Lower leg skin (tissue), 3 donors: ENCODE results near the gene CYTH1.

Source experiments
- CTCF ChIP-seq, 3 donors: fragments of 450-650 bp; IDR thresholded peaks; one replicate each; pipeline ENCODE4 v1.5.1; 2016; ENCODE audit warnings: antibody characterized with exemption in 3 of 3, mild to moderate bottlenecking in 3 of 3, moderate library complexity in 2 of 3
- POLR2A ChIP-seq, 2 donors: fragments of 450-650 bp; IDR thresholded peaks; one replicate each; pipeline ENCODE4 v1.6.1; 2016 to 2017; ENCODE audit warnings: antibody characterized with exemption in 2 of 2, mild to moderate bottlenecking in 1 of 2, moderate library complexity in 1 of 2

DNA sequence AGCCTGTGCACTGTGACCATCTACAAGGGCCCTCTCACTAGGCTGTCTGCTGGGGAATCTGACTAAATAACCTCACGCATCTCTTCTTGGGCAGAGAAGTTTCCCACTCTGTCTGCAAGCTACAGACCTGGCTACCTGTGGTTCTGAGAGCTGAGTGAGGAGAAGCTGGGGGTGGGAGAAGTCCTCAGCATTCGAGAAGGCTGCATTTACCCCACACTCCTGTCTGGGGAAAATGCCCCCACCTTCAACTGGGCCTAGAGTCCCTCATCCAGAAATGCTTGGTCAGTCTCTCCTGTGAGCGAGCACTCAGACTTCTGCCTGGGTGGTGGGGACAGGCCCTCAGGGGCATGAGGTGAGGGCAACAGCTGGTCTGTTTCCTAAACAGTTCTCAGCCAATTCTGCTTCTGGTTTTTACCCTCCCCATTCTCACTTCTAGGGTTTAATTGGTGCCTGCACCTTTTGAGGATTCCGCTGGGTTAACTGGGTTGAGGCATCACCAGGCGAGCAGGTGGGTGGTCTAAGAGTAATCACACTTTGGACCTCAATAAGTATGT lies 98.6 kb downstream of the CYTH1 start:
- TF ChIP-seq CTCF (IDR thresholded peaks at IDR 0.05), result no peak
- TF ChIP-seq POLR2A (IDR thresholded peaks at IDR 0.05), result no peak
